GM23338 (cell line): ENCODE measurements around the gene FBN3. TPM values are rescaled to one million over a fixed set of nuclear protein-coding genes. Genes with fewer than 3 reads are reported as not detected.

Source experiments
- ATAC-seq: fragments of 200-7000 bp; cut with Tn5 transposase; 3 replicates; pipeline ENCODE4 v1.9.1; 2020
- DNase-seq: peaks from one replicate; pipeline ENCODE4 v3.0.0-alpha.2; 2015; ENCODE audit warnings: low spot score
- H2AFZ ChIP-seq: fragments of 200-600 bp; sonication (generic); 2 replicates; pipeline ENCODE4 v1.8.0; 2016; ENCODE audit warnings: antibody characterized with exemption, mild to moderate bottlenecking, moderate library complexity
- H3F3A ChIP-seq: fragments of 200-600 bp; sonication (generic); replicated peaks from 2 replicates; pipeline ENCODE4 v1.8.0; 2017; ENCODE audit warnings: antibody characterized with exemption, mixed run types, low read depth
- H3K27ac ChIP-seq: fragments of 200-600 bp; sonication (generic); 2 replicates; pipeline ENCODE4 v1.6.1; 2016; ENCODE audit warnings: low read depth
- H3K27me3 ChIP-seq: fragments of 200-600 bp; sonication (generic); 2 replicates; pipeline ENCODE4 v1.8.0; 2016; ENCODE audit warnings: mild to moderate bottlenecking, mixed run types, moderate library complexity; ENCODE audit not compliant: insufficient read depth
- H3K36me3 ChIP-seq: fragments of 200-600 bp; sonication (generic); 2 replicates; pipeline ENCODE4 v1.8.0; 2016; ENCODE audit warnings: mild to moderate bottlenecking; ENCODE audit not compliant: insufficient read depth
- H3K4me1 ChIP-seq: fragments of 200-600 bp; sonication (generic); 2 replicates; pipeline ENCODE4 v1.8.0; 2016; ENCODE audit warnings: mild to moderate bottlenecking, moderate library complexity; ENCODE audit not compliant: insufficient read depth
- H3K4me2 ChIP-seq: fragments of 200-600 bp; sonication (generic); 2 replicates; pipeline ENCODE4 v1.7.1; 2017; ENCODE audit warnings: mixed run types
- H3K4me3 ChIP-seq: fragments of 200-600 bp; sonication (generic); 2 replicates; pipeline ENCODE4 v1.6.1; 2016; ENCODE audit warnings: mixed run types
- H3K79me2 ChIP-seq: fragments of 200-600 bp; sonication (generic); replicated peaks from 2 replicates; pipeline ENCODE4 v1.8.0; 2017; ENCODE audit warnings: mild to moderate bottlenecking; ENCODE audit not compliant: insufficient read depth
- H3K9me2 ChIP-seq: fragments of 200-600 bp; sonication (generic); 2 replicates; pipeline ENCODE4 v1.8.0; 2017; ENCODE audit not compliant: insufficient read depth
- H4K20me1 ChIP-seq: fragments of 200-600 bp; sonication (generic); replicated peaks from 2 replicates; pipeline ENCODE4 v1.8.0; 2017; ENCODE audit warnings: mild to moderate bottlenecking; ENCODE audit not compliant: insufficient read depth
- H3K27ac Mint-ChIP-seq: 2 replicates; pipeline ENCODE4 v1.8.0; 2020; ENCODE audit warnings: inconsistent platforms, mild to moderate bottlenecking, moderate library complexity, mixed read lengths
- H3K27me3 Mint-ChIP-seq: 3 replicates; pipeline ENCODE4 v1.8.0; 2022; ENCODE audit warnings: low read depth, mild to moderate bottlenecking, moderate library complexity, mixed read lengths, inconsistent platforms; ENCODE audit not compliant: insufficient read depth, poor library complexity
- H3K36me3 Mint-ChIP-seq: 3 replicates; pipeline ENCODE4 v1.8.0; 2021; ENCODE audit warnings: low read depth, mild to moderate bottlenecking, inconsistent platforms, moderate library complexity, mixed read lengths
- H3K4me1 Mint-ChIP-seq: 3 replicates; pipeline ENCODE4 v1.8.0; 2020; ENCODE audit warnings: mild to moderate bottlenecking, inconsistent platforms, mixed read lengths
- H3K4me3 Mint-ChIP-seq: 3 replicates; pipeline ENCODE4 v1.8.0; 2021; ENCODE audit warnings: moderate library complexity, mild to moderate bottlenecking, inconsistent platforms, mixed read lengths
- H3K9me3 Mint-ChIP-seq: 3 replicates; pipeline ENCODE4 v1.8.0; 2020; ENCODE audit warnings: moderate library complexity, mild to moderate bottlenecking, inconsistent platforms, mixed read lengths
- CREB1 ChIP-seq: fragments of 250-450 bp; sonication (Bioruptor Pico); IDR thresholded peaks from 2 replicates; pipeline ENCODE4 v1.5.0; 2020; ENCODE audit warnings: low read depth, mild to moderate bottlenecking, moderate library complexity
- CTCF ChIP-seq, 2 experiments: fragments of 200-600 bp in 1 of 2; sonication (generic) in 1 of 2; conservative IDR thresholded peaks; 2 replicates each; pipeline versions ENCODE4 v1.5.1 to v1.6.1; 2016 to 2017; ENCODE audit warnings: antibody characterized with exemption in 2 of 2, low read depth in 2 of 2, mild to moderate bottlenecking in 2 of 2, moderate library complexity in 1 of 2
- ETS1 ChIP-seq: IDR thresholded peaks from 2 replicates; pipeline ENCODE4 v1.6.1; 2016; ENCODE audit warnings: antibody characterized with exemption
- EZH2 ChIP-seq: fragments of 200-600 bp; sonication (generic); IDR thresholded peaks from one replicate; pipeline ENCODE4 v1.8.0; 2017; ENCODE audit warnings: antibody characterized with exemption, mild to moderate bottlenecking, low read depth; ENCODE audit not compliant: unreplicated experiment
- EZH2phosphoT487 ChIP-seq: fragments of 200-600 bp; sonication (generic); IDR thresholded peaks from one replicate; pipeline ENCODE4 v1.8.1; 2018; ENCODE audit warnings: antibody characterized with exemption; ENCODE audit not compliant: unreplicated experiment
- JUNB ChIP-seq: IDR thresholded peaks from one replicate; pipeline ENCODE4 v1.6.1; 2016; ENCODE audit warnings: antibody characterized with exemption; ENCODE audit not compliant: unreplicated experiment
- NANOG ChIP-seq: IDR thresholded peaks from 2 replicates; pipeline ENCODE4 v1.6.1; 2016; ENCODE audit warnings: antibody characterized with exemption, borderline replicate concordance
- POLR2AphosphoS5 ChIP-seq: IDR thresholded peaks from 2 replicates; pipeline ENCODE4 v1.6.1; 2016; ENCODE audit warnings: antibody characterized with exemption, low read depth
- REST ChIP-seq: IDR thresholded peaks from one replicate; pipeline ENCODE4 v1.6.1; 2018; ENCODE audit warnings: antibody characterized with exemption; ENCODE audit not compliant: unreplicated experiment
- STAT1 ChIP-seq: IDR thresholded peaks from one replicate; pipeline ENCODE4 v1.6.1; 2016; ENCODE audit warnings: antibody characterized with exemption; ENCODE audit not compliant: unreplicated experiment
- ZNF114 ChIP-seq: fragments of 250-450 bp; sonication (Bioruptor Pico); IDR thresholded peaks from 2 replicates; pipeline ENCODE4 v1.5.0; 2020; ENCODE audit warnings: mild to moderate bottlenecking, moderate library complexity
- ZNF331 ChIP-seq: fragments of 250-450 bp; sonication (Bioruptor Pico); IDR thresholded peaks from 2 replicates; pipeline ENCODE4 v1.5.0; 2020; ENCODE audit warnings: low read depth, mild to moderate bottlenecking, moderate library complexity
- ZNF462 ChIP-seq: fragments of 250-450 bp; sonication (Bioruptor Pico); IDR thresholded peaks from 2 replicates; pipeline ENCODE4 v1.5.0; 2020; ENCODE audit warnings: mild to moderate bottlenecking, moderate library complexity
- polyA plus RNA-seq: library from polyadenylated mRNA; unstranded; fragments of >200 nt; fragmentation: Nextera tagmentation; extraction: Ambion mirVana; gene quantifications from 2 replicates; pipeline ENCODE4 v1.2.1, GENCODE V29; 2016
- total RNA-seq: library from RNA; depleted of rRNA; stranded (reverse); fragments of >200 nt; shearing (Covaris generic); gene quantifications from 2 replicates; pipeline ENCODE4 v1.2.3, GENCODE V29; 2014

FBN3 gene
- total and polyA plus RNA-seq, 2 experiments from 2014 or later, result 8.5 to 54.5 TPM

- Mint-ChIP-seq H3K27me3 (peaks cover 2% of the 10 kb centered on the region), H3K9me3 (no peaks in the 10 kb centered on the region), H3K36me3 (peaks cover 35% of the 10 kb centered on the region), H3K27ac (no peak overlapping the region), H3K4me1 (no peaks in the 10 kb centered on the region), H3K4me3 (no peak overlapping the region)
- TF ChIP-seq CREB1 (CRISPR knock-in tag) (no peak), ETS1 (no peak), EZH2phosphoT487 (no peak), ZNF114 (CRISPR knock-in tag) (no peak), EZH2 (no peak), JUNB (no peak), ZNF331 (CRISPR knock-in tag) (no peak), CTCF (conservative IDR thresholded peaks at IDR 0.05; ENCODE audit: low read depth in 2 of 2) (no peak), ZNF462 (CRISPR knock-in tag) (no peak), STAT1 (no peak), REST (no peak), NANOG (no peak), POLR2AphosphoS5 (no peak)
- no peaks in the 10 kb centered on the region for H3K9me2 ChIP-seq
- H3K4me2 ChIP-seq, result no peak overlapping the region
- no peaks in the 10 kb centered on the region for H3K4me1 ChIP-seq
- DNase-seq (no peak), ATAC-seq (no peak)
- peaks cover 6% of the 10 kb centered on the region; the same call in 1 of the 2 replicates for H4K20me1 ChIP-seq
- no peaks in the 10 kb centered on the region for H3K27me3 ChIP-seq
- H3F3A ChIP-seq, result no peaks in the 10 kb centered on the region; the same call in 1 of the 2 replicates
- H3K4me3 ChIP-seq, result no peak overlapping the region
- H3K27ac ChIP-seq, result no peak overlapping the region
- no peaks in the 10 kb centered on the region for H3K79me2 ChIP-seq
- no peak overlapping the region for H2AFZ ChIP-seq
- H3K36me3 ChIP-seq, result peaks cover 16% of the 10 kb centered on the region
Observed at GRCh38 chr19:8084152-8084551, 65.2 kb downstream of the FBN3 start.
